Loucy (cell line): ENCODE measurements around the gene LINC01488.

Experiments
- CTCF ChIP-seq: fragments of 200-600 bp; sonication (generic); conservative IDR thresholded peaks from 2 replicates; pipeline ENCODE4 v1.5.1; 2014; ENCODE audit warnings: mild to moderate bottlenecking, antibody characterized with exemption, low read length
- EZH2phosphoT487 ChIP-seq: fragments of 200-600 bp; IDR thresholded peaks from 2 replicates; pipeline ENCODE4 v1.6.1; 2018; ENCODE audit warnings: antibody characterized with exemption, mild to moderate bottlenecking, moderate library complexity, borderline replicate concordance

- TF ChIP-seq CTCF (no peak), EZH2phosphoT487 (no peak)
These were observed 40.0 kb downstream of the LINC01488 start for GRCh38 chr11:69521457-69521856.
